ENCODE data around the gene KRT82. TPM values are rescaled to one million over a fixed set of nuclear protein-coding genes. Genes with fewer than 3 reads are reported as not detected.

The KRT82 gene
- not detected for polyA plus RNA-seq (2012; ENCODE audit: insufficient read length, low read depth)

DNA sequence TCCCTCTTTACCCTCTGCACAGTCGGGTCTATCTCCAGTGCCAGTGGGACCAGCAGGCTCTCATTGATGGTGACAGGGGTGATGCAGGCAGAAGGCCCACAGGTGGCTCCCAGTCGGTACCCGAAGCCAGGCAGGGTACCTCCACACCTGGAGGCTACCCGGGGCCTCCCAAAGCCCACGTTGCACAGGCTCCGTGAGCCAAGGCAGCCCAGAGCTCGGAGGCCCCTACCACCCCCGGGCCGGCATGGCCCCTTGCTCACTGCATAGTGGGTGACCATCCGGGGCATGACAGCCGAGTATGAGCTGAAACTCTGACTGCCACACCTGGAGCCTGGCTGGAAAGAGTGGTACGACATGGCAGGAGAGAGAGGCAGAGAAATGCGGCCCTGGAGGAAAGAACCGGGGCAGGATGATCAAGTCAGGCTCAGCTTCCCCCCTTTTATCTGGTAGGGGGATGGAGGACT lies at the start of gene KRT82:
TSS of gene KRT82 (minus strand) at position 414 of the 464 bp plus-strand sequence. CDS start at position 356, 58 bp downstream.
- TF ChIP-seq POLR2AphosphoS5 (IDR thresholded peaks at IDR 0.05; ENCODE audit: low read depth, low read length) (no peak), FOXP2 (optimal IDR thresholded peaks at IDR 0.05; ENCODE audit: borderline replicate concordance, extremely low read depth, extremely low read length, insufficient read depth) (no peak), TAF1 (IDR thresholded peaks at IDR 0.05; ENCODE audit: borderline replicate concordance, insufficient read depth, low read length) (no peak), SIN3A (IDR thresholded peaks at IDR 0.05; ENCODE audit: borderline replicate concordance, insufficient read depth, low read length) (no peak)
- TF ChIP-seq, protein P1, sequence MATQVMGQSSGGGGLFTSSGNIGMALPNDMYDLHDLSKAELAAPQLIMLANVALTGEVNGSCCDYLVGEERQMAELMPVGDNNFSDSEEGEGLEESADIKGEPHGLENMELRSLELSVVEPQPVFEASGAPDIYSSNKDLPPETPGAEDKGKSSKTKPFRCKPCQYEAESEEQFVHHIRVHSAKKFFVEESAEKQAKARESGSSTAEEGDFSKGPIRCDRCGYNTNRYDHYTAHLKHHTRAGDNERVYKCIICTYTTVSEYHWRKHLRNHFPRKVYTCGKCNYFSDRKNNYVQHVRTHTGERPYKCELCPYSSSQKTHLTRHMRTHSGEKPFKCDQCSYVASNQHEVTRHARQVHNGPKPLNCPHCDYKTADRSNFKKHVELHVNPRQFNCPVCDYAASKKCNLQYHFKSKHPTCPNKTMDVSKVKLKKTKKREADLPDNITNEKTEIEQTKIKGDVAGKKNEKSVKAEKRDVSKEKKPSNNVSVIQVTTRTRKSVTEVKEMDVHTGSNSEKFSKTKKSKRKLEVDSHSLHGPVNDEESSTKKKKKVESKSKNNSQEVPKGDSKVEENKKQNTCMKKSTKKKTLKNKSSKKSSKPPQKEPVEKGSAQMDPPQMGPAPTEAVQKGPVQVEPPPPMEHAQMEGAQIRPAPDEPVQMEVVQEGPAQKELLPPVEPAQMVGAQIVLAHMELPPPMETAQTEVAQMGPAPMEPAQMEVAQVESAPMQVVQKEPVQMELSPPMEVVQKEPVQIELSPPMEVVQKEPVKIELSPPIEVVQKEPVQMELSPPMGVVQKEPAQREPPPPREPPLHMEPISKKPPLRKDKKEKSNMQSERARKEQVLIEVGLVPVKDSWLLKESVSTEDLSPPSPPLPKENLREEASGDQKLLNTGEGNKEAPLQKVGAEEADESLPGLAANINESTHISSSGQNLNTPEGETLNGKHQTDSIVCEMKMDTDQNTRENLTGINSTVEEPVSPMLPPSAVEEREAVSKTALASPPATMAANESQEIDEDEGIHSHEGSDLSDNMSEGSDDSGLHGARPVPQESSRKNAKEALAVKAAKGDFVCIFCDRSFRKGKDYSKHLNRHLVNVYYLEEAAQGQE (IDR thresholded peaks at IDR 0.05; ENCODE audit: insufficient read depth in 1 of 2, low read depth in 2 of 2, low read length in 2 of 2) = no peak

DNA sequence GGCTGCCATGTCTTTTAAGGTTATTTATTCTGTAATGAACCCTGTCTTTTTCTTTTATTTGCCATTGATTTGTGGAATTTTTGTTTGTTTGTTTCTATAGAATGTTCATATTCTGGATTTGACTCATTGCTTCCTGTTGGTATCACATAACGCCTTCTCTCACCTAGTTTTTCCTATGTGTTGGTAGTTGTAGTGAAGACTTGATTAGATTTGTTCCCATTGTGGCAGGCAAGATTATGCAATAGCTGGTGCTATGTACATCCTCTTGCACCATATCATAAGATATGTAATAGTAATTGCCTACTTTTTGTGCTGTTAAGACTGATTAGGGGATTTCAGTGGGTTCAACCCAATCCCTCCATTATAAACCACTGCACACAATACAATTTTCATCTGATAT lies 49.7 kb upstream of the KRT82 start:
- TF ChIP-seq, protein P1 (IDR thresholded peaks at IDR 0.05; ENCODE audit: insufficient read depth in 1 of 2, low read depth in 2 of 2, low read length in 2 of 2) = no peak
- TF ChIP-seq SIN3A (IDR thresholded peaks at IDR 0.05; ENCODE audit: borderline replicate concordance, insufficient read depth, low read length) (no peak), POLR2AphosphoS5 (IDR thresholded peaks at IDR 0.05; ENCODE audit: low read depth, low read length) (no peak), FOXP2 (optimal IDR thresholded peaks at IDR 0.05; ENCODE audit: borderline replicate concordance, extremely low read depth, extremely low read length, insufficient read depth) (no peak), TAF1 (IDR thresholded peaks at IDR 0.05; ENCODE audit: borderline replicate concordance, insufficient read depth, low read length) (no peak)

- TF ChIP-seq TAF1 (IDR thresholded peaks at IDR 0.05; ENCODE audit: borderline replicate concordance, insufficient read depth, low read length) (no peak), FOXP2 (optimal IDR thresholded peaks at IDR 0.05; ENCODE audit: borderline replicate concordance, extremely low read depth, extremely low read length, insufficient read depth) (no peak), POLR2AphosphoS5 (IDR thresholded peaks at IDR 0.05; ENCODE audit: low read depth, low read length) (no peak), SIN3A (IDR thresholded peaks at IDR 0.05; ENCODE audit: borderline replicate concordance, insufficient read depth, low read length) (no peak)
- TF ChIP-seq, protein P1 (IDR thresholded peaks at IDR 0.05; ENCODE audit: insufficient read depth in 1 of 2, low read depth in 2 of 2, low read length in 2 of 2) = no peak
Measured at GRCh38 chr12:52454411-52455201, 48.5 kb upstream of the KRT82 start.

GRCh38 chr12:52452101-52452500 lies 46.0 kb upstream of the KRT82 start, which contains the start of gene KRT6B:
Gene KRT6B, minus strand, starts transcription at chr12:52452146. Its CDS starts 68 bp downstream, at chr12:52452078.
- TF ChIP-seq POLR2AphosphoS5 (IDR thresholded peaks at IDR 0.05; ENCODE audit: low read depth, low read length) (no peak), TAF1 (IDR thresholded peaks at IDR 0.05; ENCODE audit: borderline replicate concordance, insufficient read depth, low read length) (no peak), FOXP2 (optimal IDR thresholded peaks at IDR 0.05; ENCODE audit: borderline replicate concordance, extremely low read depth, extremely low read length, insufficient read depth) (no peak), SIN3A (IDR thresholded peaks at IDR 0.05; ENCODE audit: borderline replicate concordance, insufficient read depth, low read length) (no peak)
- TF ChIP-seq, protein P1 (IDR thresholded peaks at IDR 0.05; ENCODE audit: insufficient read depth in 1 of 2, low read depth in 2 of 2, low read length in 2 of 2) = no peak
